ENCODE measurements around the gene TRAPPC2L.
"Not testable (repeated sequence)": the region's sequence is repeated elsewhere in the genome, so short reads cannot be mapped to it uniquely, and the experiment has no call there.

DNA sequence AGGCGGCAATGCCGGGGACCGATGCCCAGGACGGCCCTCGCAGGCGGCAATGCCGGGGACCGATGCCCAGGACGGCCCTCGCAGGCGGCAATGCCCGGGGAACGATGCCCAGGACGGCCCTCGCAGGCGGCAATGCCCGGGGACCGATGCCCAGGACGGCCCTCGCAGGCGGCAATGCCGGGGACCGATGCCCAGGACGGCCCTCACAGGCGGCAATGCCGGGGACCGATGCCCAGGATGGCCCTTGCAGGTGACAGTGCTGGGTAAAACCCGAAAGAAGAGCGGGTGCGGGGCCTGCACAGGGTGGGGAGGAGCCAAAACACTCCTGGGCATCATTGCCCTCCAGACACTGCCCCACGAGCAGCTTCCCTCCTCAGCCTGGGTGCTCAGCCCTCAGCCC is 33.3 kb upstream of the TRAPPC2L start:
- TF ChIP-seq RELA (CRISPR knock-in tag; IDR thresholded peaks at IDR 0.05); HCFC1 (IDR thresholded peaks at IDR 0.05; ENCODE audit: low read depth, low read length); KAT7 (CRISPR knock-in tag; IDR thresholded peaks at IDR 0.05; ENCODE audit: borderline replicate concordance); ZNF253 (CRISPR knock-in tag; IDR thresholded peaks at IDR 0.05; ENCODE audit: borderline replicate concordance); MAZ (IDR thresholded peaks at IDR 0.05; ENCODE audit: borderline replicate concordance, low read depth, low read length); MAZ (CRISPR knock-in tag; IDR thresholded peaks at IDR 0.05; ENCODE audit: low read depth); GABPA (IDR thresholded peaks at IDR 0.05; ENCODE audit: low read depth, low read length); GABPA (CRISPR knock-in tag; IDR thresholded peaks at IDR 0.05; ENCODE audit: low read depth); ZFP36 (IDR thresholded peaks at IDR 0.05; ENCODE audit: borderline replicate concordance, low read depth, low read length, partially characterized antibody): not testable (repeated sequence)
- TF ChIP-seq, protein P1, sequence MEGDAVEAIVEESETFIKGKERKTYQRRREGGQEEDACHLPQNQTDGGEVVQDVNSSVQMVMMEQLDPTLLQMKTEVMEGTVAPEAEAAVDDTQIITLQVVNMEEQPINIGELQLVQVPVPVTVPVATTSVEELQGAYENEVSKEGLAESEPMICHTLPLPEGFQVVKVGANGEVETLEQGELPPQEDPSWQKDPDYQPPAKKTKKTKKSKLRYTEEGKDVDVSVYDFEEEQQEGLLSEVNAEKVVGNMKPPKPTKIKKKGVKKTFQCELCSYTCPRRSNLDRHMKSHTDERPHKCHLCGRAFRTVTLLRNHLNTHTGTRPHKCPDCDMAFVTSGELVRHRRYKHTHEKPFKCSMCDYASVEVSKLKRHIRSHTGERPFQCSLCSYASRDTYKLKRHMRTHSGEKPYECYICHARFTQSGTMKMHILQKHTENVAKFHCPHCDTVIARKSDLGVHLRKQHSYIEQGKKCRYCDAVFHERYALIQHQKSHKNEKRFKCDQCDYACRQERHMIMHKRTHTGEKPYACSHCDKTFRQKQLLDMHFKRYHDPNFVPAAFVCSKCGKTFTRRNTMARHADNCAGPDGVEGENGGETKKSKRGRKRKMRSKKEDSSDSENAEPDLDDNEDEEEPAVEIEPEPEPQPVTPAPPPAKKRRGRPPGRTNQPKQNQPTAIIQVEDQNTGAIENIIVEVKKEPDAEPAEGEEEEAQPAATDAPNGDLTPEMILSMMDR (CRISPR knock-in tag; IDR thresholded peaks at IDR 0.05), result not testable (repeated sequence)

All from HepG2 (cell line).